Heart right ventricle (tissue), 16 donors: Measurements from ENCODE around the gene SPTBN2. TPM values are rescaled to one million over a fixed set of nuclear protein-coding genes. Genes with fewer than 3 reads are reported as not detected.
A peak's percentile ranks its signal among the peaks of the same experiment; 100 is the strongest.

Experiments
- ATAC-seq, 8 donors: fragments of 200-7000 bp; cut with Tn5 transposase; one replicate each; pipeline ENCODE4 v1.9.1; 2020; ENCODE audit warnings: mild to moderate bottlenecking in 8 of 8, moderate library complexity in 8 of 8, moderate number of reproducible peaks in 1 of 8
- DNase-seq, 2 donors: peaks; one replicate each; pipeline ENCODE4 v3.0.0-alpha.2; 2020
- H3K27ac ChIP-seq, 10 donors: fragments of 200-600 bp; sonication (generic) in 2 of 10; one replicate each; pipeline versions ENCODE4 v1.5.0 to v1.8.0; 2020 to 2022; ENCODE audit warnings: mild to moderate bottlenecking in 3 of 10
- H3K27me3 ChIP-seq, 7 donors: fragments of 200-600 bp; one replicate each; pipeline ENCODE4 v1.8.0; 2021 to 2022; ENCODE audit warnings: mild to moderate bottlenecking in 2 of 7
- H3K36me3 ChIP-seq, 9 donors: fragments of 200-600 bp; sonication (generic) in 1 of 9; one replicate each; pipeline versions ENCODE4 v1.5.0 to v1.8.0; 2020 to 2022; ENCODE audit warnings: mild to moderate bottlenecking in 2 of 9
- H3K4me1 ChIP-seq, 9 donors: fragments of 200-600 bp; sonication (generic) in 1 of 9; one replicate each; pipeline versions ENCODE4 v1.5.0 to v1.8.0; 2020 to 2022; ENCODE audit warnings: mild to moderate bottlenecking in 4 of 9
- H3K4me3 ChIP-seq, 10 donors: fragments of 200-600 bp; sonication (generic) in 2 of 10; one replicate each; pipeline versions ENCODE4 v1.5.0 to v1.8.0; 2020 to 2022; ENCODE audit warnings: mild to moderate bottlenecking in 7 of 10, moderate library complexity in 2 of 10
- H3K9me3 ChIP-seq, 11 donors: fragments of 200-600 bp in 10 of 11; sonication (generic) in 2 of 11; one replicate each; pipeline versions ENCODE4 v1.5.0 to v1.8.0; 2013 to 2022; ENCODE audit warnings: mild to moderate bottlenecking in 2 of 11, control low read depth in 1 of 11, moderate library complexity in 1 of 11
- CTCF ChIP-seq, 9 donors: fragments of 200-600 bp; sonication (generic) in 2 of 9; IDR thresholded peaks; one replicate each; pipeline versions ENCODE4 v1.5.0 to v1.8.0; 2021 to 2022; ENCODE audit warnings: antibody characterized with exemption in 9 of 9, mild to moderate bottlenecking in 5 of 9, moderate library complexity in 1 of 9
- WGBS, 2 donors: extraction: QIAGEN DNeasy Blood & Tissue Kit; methylation state at CpG; one replicate each; pipeline ENCODE4 v1.1.7; 2013; ENCODE audit warnings: inconsistent platforms in 1 of 2; 5-methylcytosine and 5-hydroxymethylcytosine counted together
- intact Hi-C, 10 donors: fragments of 100-400 bp; cut with DNase I; formaldehyde crosslinking; loops; one replicate each; pipeline versions ENCODE4 v1.11.1 to v1.14.2; 2022
- polyA plus RNA-seq, 2 donors: library from polyadenylated mRNA; stranded (reverse); fragments of 200-250 nt; gene quantifications; one replicate each; pipeline ENCODE4 v1.2.3, GENCODE V29; 2013
- total RNA-seq, 10 donors: library from RNA; stranded (reverse); fragmentation: NEBNext Ultra II Directional in 3 of 10; extraction: Animal tissue kit (Norgen Biotek cat#: 25700) in 3 of 10; gene quantifications; one replicate each; pipeline versions ENCODE4 v1.2.1 to v1.2.4, GENCODE V29; 2021 to 2023
- donor health status: Arrhythmogenic right ventricular cardiomyopathy.
- donor health status: ischemic (EF 13 %, LVEDD 7.1; RV severe dilation, severe dysfunction).
- donor health status: healthy with polysubstance abuse.
- donor health status: DM: no; HTN: yes; CAD: no.
- donor health status: DM: no; HTN: no; CAD: no.
- donor health status: ischemic (EF 25% LVEDD 6.9; RV normal size, moderate dysfunction).
- donor health status: ischemic (EF 25% LVEDD 5.7; RV mildly dilated, moderate dysfunction).
- donor health status: healthy.
- donor health status: DM: yes; HTN: yes; CAD: no.
- donor health status: Ischemic cardiomyopathy.
- donor health status: ischemic (EF 35%, LVEDD 5.7; RV mildly dilated, moderate dysfunction).
- donor health status: nonischemic (EF 11% LVEDD 7.7; RV severe dilation, severe dysfunction).
- donor health status: DM: yes; HTN: yes; CAD: no.
- donor health status: PGD.
- donor health status: ischemic (EF 29% LVEDD 5.4; RV normal size, mild dysfunction).
- donor health status: nonischemic (EF 23%, LVEDD 6.1; RV moderate dilation, normal function).

SPTBN2 gene
- total and polyA plus RNA-seq, 12 donors = 0.23 to 2.3 (median 1.0) TPM

GRCh38 chr11:66743271-66743968, 14.4 kb upstream of the SPTBN2 start:
- peaks cover 0 to 24% (median 15%) of the 10 kb centered on the region in 9 donors for H3K4me1 ChIP-seq
- H3K27ac ChIP-seq = peak overlapping the region in 1 of 10 donors; percentile 76
- ATAC-seq (no peak), DNase-seq (no peak)
- TF ChIP-seq CTCF (IDR thresholded peaks at IDR 0.05) = no peak
- intact Hi-C loops = no loop called here
- peak overlapping the region in 9 of 10 donors; percentile 63 to 100 (median 86) for H3K4me3 ChIP-seq
- H3K27me3 ChIP-seq = no peaks in the 10 kb centered on the region
- H3K36me3 ChIP-seq = no peaks in the 10 kb centered on the region
- peaks cover 0 to 9% (median 0%) of the 10 kb centered on the region in 11 donors for H3K9me3 ChIP-seq
- 84 to 85% methylated on average over 16 of the region's 16 CpGs for WGBS, 2 donors

GRCh38 chr11:66741153-66741552, 12.1 kb upstream of the SPTBN2 start:
- no peak for TF ChIP-seq CTCF (IDR thresholded peaks at IDR 0.05)
- Histone ChIP-seq H3K4me3 (no peak overlapping the region), H3K9me3 (peaks cover 0 to 9% (median 0%) of the 10 kb centered on the region in 11 donors), H3K4me1 (peaks cover 0 to 24% (median 15%) of the 10 kb centered on the region in 9 donors), H3K27me3 (no peaks in the 10 kb centered on the region), H3K27ac (no peak overlapping the region), H3K36me3 (no peaks in the 10 kb centered on the region)
- DNase-seq (no peak), ATAC-seq (no peak)
- intact Hi-C loops = no loop called here
- 88 to 90% methylated on average over 2 of the region's 2 CpGs for WGBS, 2 donors

GRCh38 chr11:66739983-66740382, 11.0 kb upstream of the SPTBN2 start:
- intact Hi-C loops = no loop called here
- Histone ChIP-seq H3K4me3 (no peak overlapping the region), H3K27me3 (no peaks in the 10 kb centered on the region), H3K4me1 (peaks cover 0 to 16% (median 10%) of the 10 kb centered on the region in 9 donors), H3K27ac (no peak overlapping the region), H3K36me3 (no peaks in the 10 kb centered on the region), H3K9me3 (peaks cover 0 to 9% (median 0%) of the 10 kb centered on the region in 11 donors)
- ATAC-seq (no peak), DNase-seq (no peak)
- 47 to 57% methylated on average over 2 of the region's 2 CpGs for WGBS, 2 donors
- no peak for TF ChIP-seq CTCF (IDR thresholded peaks at IDR 0.05)

GRCh38 chr11:66734215-66734614, 5.2 kb upstream of the SPTBN2 start:
- H3K4me3 ChIP-seq = no peak overlapping the region
- DNase-seq (no peak), ATAC-seq (no peak)
- TF ChIP-seq CTCF (IDR thresholded peaks at IDR 0.05) = no peak
- no peaks in the 10 kb centered on the region for H3K9me3 ChIP-seq
- WGBS, 2 donors = 94 to 96% methylated on average over 3 of the region's 3 CpGs
- no peak overlapping the region for H3K27ac ChIP-seq
- no peaks in the 10 kb centered on the region for H3K4me1 ChIP-seq
- peaks cover 0 to 35% (median 9%) of the 10 kb centered on the region in 7 donors for H3K27me3 ChIP-seq
- intact Hi-C loops = no loop called here
- H3K36me3 ChIP-seq = no peaks in the 10 kb centered on the region
